CD4-positive, alpha-beta T cell (primary cell): ENCODE measurements around the gene FOXO4. TPM values are rescaled to one million over a fixed set of nuclear protein-coding genes. Genes with fewer than 3 reads are reported as not detected.

ENCODE experiments used
- ATAC-seq: fragments of 200-7000 bp; cut with Tn5 transposase; one replicate; pipeline ENCODE4 v1.10.0; 2022; ENCODE audit warnings: mild to moderate bottlenecking; ENCODE audit not compliant: poor library complexity
- CTCF ChIA-PET: fragments of 350-600 bp; sonication (Branson Sonifier 250); formaldehyde crosslinking; loops from one replicate; lab custom pipeline; 2021; ENCODE audit warnings: antibody characterized with exemption, inconsistent platforms; lab: Charles Lee
- POLR2A ChIA-PET: fragments of 350-600 bp; sonication (Branson Sonifier 250); formaldehyde crosslinking; loops from one replicate; lab custom pipeline; 2021; ENCODE audit warnings: antibody characterized with exemption, inconsistent platforms; lab: Charles Lee
- DNase-seq, 14 experiments: peaks; one replicate each; pipeline ENCODE4 v3.0.0-alpha.2; 2013 to 2020; ENCODE audit warnings: mixed read lengths in 2 of 14
- H3K27ac ChIP-seq, 2 donors: one replicate each; pipeline versions ENCODE4 v1.5.1 to v1.7.0; 2013; ENCODE audit warnings: low read length in 2 of 2, low read depth in 1 of 2, mild to moderate bottlenecking in 1 of 2
- H3K27me3 ChIP-seq, 2 experiments: 1 replicate in 1 of 2; 2 replicates in 1 of 2; pipeline versions ENCODE4 v1.6.1 to v1.7.0; 2013; ENCODE audit warnings: low read length in 2 of 2, control low read depth in 1 of 2, mild to moderate bottlenecking in 1 of 2, moderate library complexity in 1 of 2; ENCODE audit not compliant: insufficient read depth in 2 of 2, control insufficient read depth in 1 of 2
- H3K36me3 ChIP-seq: one replicate; pipeline ENCODE4 v1.6.1; 2013; ENCODE audit warnings: low read length, control low read depth; ENCODE audit not compliant: insufficient read depth
- H3K4me1 ChIP-seq: one replicate; pipeline ENCODE4 v1.6.1; 2013; ENCODE audit warnings: low read length, control low read depth; ENCODE audit not compliant: insufficient read depth
- H3K4me3 ChIP-seq: one replicate; pipeline ENCODE4 v1.5.1; 2013; ENCODE audit warnings: mild to moderate bottlenecking, low read length, moderate library complexity
- H3K9me3 ChIP-seq, 2 experiments: 1 replicate in 1 of 2; 2 replicates in 1 of 2; pipeline versions ENCODE4 v1.6.1 to v1.7.0; 2013; ENCODE audit warnings: low read length in 2 of 2, mild to moderate bottlenecking in 2 of 2, control low read depth in 1 of 2, moderate library complexity in 1 of 2; ENCODE audit not compliant: control insufficient read depth in 1 of 2, insufficient read depth in 1 of 2
- H3K27ac Mint-ChIP-seq: one replicate; pipeline ENCODE4 v1.8.0; 2020; ENCODE audit warnings: mixed read lengths
- H3K27me3 Mint-ChIP-seq: one replicate; pipeline ENCODE4 v1.8.0; 2021; ENCODE audit warnings: mixed read lengths
- H3K36me3 Mint-ChIP-seq: one replicate; pipeline ENCODE4 v1.8.0; 2021; ENCODE audit warnings: low read depth, mixed read lengths
- H3K4me1 Mint-ChIP-seq: one replicate; pipeline ENCODE4 v1.8.0; 2021; ENCODE audit warnings: low read depth, mixed read lengths
- H3K4me3 Mint-ChIP-seq: one replicate; pipeline ENCODE4 v1.8.0; 2020; ENCODE audit warnings: mild to moderate bottlenecking, mixed read lengths
- H3K9me3 Mint-ChIP-seq: one replicate; pipeline ENCODE4 v1.8.0; 2020; ENCODE audit warnings: mixed read lengths
- CTCF ChIP-seq: fragments of 200-600 bp; IDR thresholded peaks from one replicate; pipeline ENCODE4 v1.8.0; 2022; ENCODE audit warnings: antibody characterized with exemption, mild to moderate bottlenecking
- intact Hi-C, 2 experiments: fragments of 100-400 bp; cut with DNase I in 1 of 2; cut with micrococcal nuclease in 1 of 2; formaldehyde crosslinking; loops; one replicate each; pipeline versions ENCODE4 v1.15.1 to v1.9.0; 2023 to 2025; cut with DNase I, micrococcal nuclease
- total RNA-seq, 174 experiments: library from RNA in 2 of 174; stranded (reverse) in 2 of 174; gene quantifications; one replicate each; pipeline ENCODE4 v1.2.3 and lab custom pipeline; 2021 to 2026

Gene FOXO4
- total RNA-seq, 2 experiments from 2014 or later, result 20.9 to 23.8 TPM

- Histone ChIP-seq H3K9me3 (no peaks in the 10 kb centered on the region), H3K36me3 (no peaks in the 10 kb centered on the region), H3K27ac (no peak overlapping the region), H3K4me3 (no peak overlapping the region), H3K27me3 (no peaks in the 10 kb centered on the region), H3K4me1 (no peaks in the 10 kb centered on the region)
- Mint-ChIP-seq H3K36me3 (no peaks in the 10 kb centered on the region), H3K27ac (no peak overlapping the region), H3K4me1 (peaks cover 7% of the 10 kb centered on the region), H3K4me3 (no peak overlapping the region), H3K9me3 (no peaks in the 10 kb centered on the region), H3K27me3 (no peaks in the 10 kb centered on the region)
- ChIA-PET POLR2A (interaction anchor here (1.0 kb wide), 1 partner anchor 18 kb away, joined by 3 read pairs; no protein-coding TSS in a partner anchor), CTCF (no interaction called here)
- intact Hi-C loops, result no loop called here
- DNase-seq, result no peak
- no peak for ATAC-seq
- TF ChIP-seq CTCF, result no peak
Observed at GRCh38 chrX:71082124-71082647, 13.5 kb upstream of the FOXO4 start.

DNA sequence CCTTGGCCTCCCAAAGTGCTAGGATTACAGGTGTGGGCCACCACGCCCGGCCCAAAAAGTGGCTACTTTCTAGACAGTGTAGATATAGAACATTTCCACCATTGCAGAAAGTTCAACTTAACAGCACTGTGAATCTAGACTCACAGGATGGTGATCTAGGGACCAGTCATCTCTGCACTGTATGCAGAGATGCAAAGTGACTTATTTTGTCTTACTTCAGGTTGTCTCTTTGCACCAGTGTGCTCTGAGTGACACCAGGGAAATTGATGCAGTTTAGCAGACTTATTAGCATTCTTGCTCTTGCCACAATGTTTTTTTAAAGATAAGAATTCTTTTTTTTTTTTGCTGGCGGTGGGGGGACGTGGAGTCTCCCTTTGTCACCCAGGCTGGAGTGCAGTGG is 12.8 kb upstream of the FOXO4 start:
- DNase-seq, result no peak
- H3K27me3 ChIP-seq, result no peaks in the 10 kb centered on the region
- no peaks in the 10 kb centered on the region for H3K9me3 ChIP-seq
- no peaks in the 10 kb centered on the region for H3K36me3 ChIP-seq
- ATAC-seq, result no peak
- CTCF ChIA-PET, result no interaction called here
- POLR2A ChIA-PET, result no interaction called here
- H3K4me1 ChIP-seq, result no peaks in the 10 kb centered on the region
- H3K4me3 ChIP-seq, result no peak overlapping the region
- H3K27ac Mint-ChIP-seq, result no peak overlapping the region
- H3K36me3 Mint-ChIP-seq, result no peaks in the 10 kb centered on the region
- no peak overlapping the region for H3K27ac ChIP-seq
- no peak for TF ChIP-seq CTCF
- peaks cover 7% of the 10 kb centered on the region for H3K4me1 Mint-ChIP-seq
- no peak overlapping the region for H3K4me3 Mint-ChIP-seq
- H3K9me3 Mint-ChIP-seq, result no peaks in the 10 kb centered on the region
- no peaks in the 10 kb centered on the region for H3K27me3 Mint-ChIP-seq
- intact Hi-C loops, result no loop called here

DNA sequence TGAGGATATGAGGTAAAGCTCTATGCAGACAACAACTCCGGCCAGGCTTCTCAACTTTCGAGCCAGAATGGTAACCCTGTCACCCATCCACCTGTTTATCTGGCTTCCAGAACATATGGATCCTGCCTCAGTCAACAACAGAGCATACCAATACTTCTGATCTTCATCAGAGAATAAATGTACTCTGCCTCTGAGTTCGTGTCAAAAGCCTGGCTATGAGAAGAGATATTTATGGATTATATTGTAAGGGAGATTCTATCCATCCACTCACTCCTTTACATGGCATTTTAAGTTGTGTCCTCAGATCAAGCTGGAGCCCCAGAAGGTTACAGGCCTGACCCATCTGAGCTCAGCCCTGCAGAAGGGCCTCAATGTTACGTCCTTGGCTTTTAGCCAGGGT is 9.8 kb upstream of the FOXO4 start:
- Histone ChIP-seq H3K4me3 (no peak overlapping the region), H3K27ac (no peak overlapping the region), H3K36me3 (no peaks in the 10 kb centered on the region), H3K4me1 (no peaks in the 10 kb centered on the region), H3K27me3 (no peaks in the 10 kb centered on the region), H3K9me3 (no peaks in the 10 kb centered on the region)
- Mint-ChIP-seq H3K27ac (no peak overlapping the region), H3K9me3 (no peaks in the 10 kb centered on the region), H3K27me3 (no peaks in the 10 kb centered on the region), H3K36me3 (no peaks in the 10 kb centered on the region), H3K4me3 (no peak overlapping the region), H3K4me1 (peaks cover 7% of the 10 kb centered on the region)
- ChIA-PET POLR2A (interaction anchor here (0.7 kb wide), 1 partner anchor 104 kb away, joined by 3 read pairs; no protein-coding TSS in a partner anchor), CTCF (no interaction called here)
- intact Hi-C loops, result no loop called here
- ATAC-seq, result no peak
- TF ChIP-seq CTCF, result no peak
- DNase-seq, result no peak
